DND-41 (cell line): ENCODE data around the gene BNC2.

Experiments used
- ATAC-seq: fragments of 200-7000 bp; cut with Tn5 transposase; 3 replicates; pipeline ENCODE4 v1.9.1; 2021; ENCODE audit warnings: low read depth; ENCODE audit not compliant: insufficient read depth
- DNase-seq: peaks from one replicate; pipeline ENCODE4 v3.0.0-alpha.2; 2020
- H2AFZ ChIP-seq: 2 replicates; pipeline ENCODE4 v1.6.0; 2012; ENCODE audit warnings: low read depth, low read length
- H3K27ac ChIP-seq: 2 replicates; pipeline ENCODE4 v1.5.1; 2012; ENCODE audit warnings: low read length, inconsistent platforms
- H3K27me3 ChIP-seq: fragments of 200-600 bp; sonication (generic); 2 replicates; pipeline ENCODE4 v1.6.0; 2012; ENCODE audit warnings: low read length, mild to moderate bottlenecking, inconsistent platforms; ENCODE audit not compliant: insufficient read depth, poor library complexity
- H3K36me3 ChIP-seq: 2 replicates; pipeline ENCODE4 v1.5.1; 2012; ENCODE audit warnings: low read length, inconsistent platforms; ENCODE audit not compliant: insufficient read depth
- H3K4me1 ChIP-seq: 2 replicates; pipeline ENCODE4 v1.5.1; 2012; ENCODE audit warnings: mild to moderate bottlenecking, low read length; ENCODE audit not compliant: insufficient read depth
- H3K4me2 ChIP-seq: 2 replicates; pipeline ENCODE4 v1.6.0; 2012; ENCODE audit warnings: mild to moderate bottlenecking, moderate library complexity, low read length, inconsistent platforms; ENCODE audit not compliant: insufficient read depth
- H3K4me3 ChIP-seq, 2 experiments: fragments of 200-600 bp in 1 of 2; shearing (Covaris generic) in 1 of 2; 2 replicates each; pipeline ENCODE4 v1.5.1; 2012 to 2016; ENCODE audit warnings: inconsistent platforms in 2 of 2, low read length in 2 of 2, mild to moderate bottlenecking in 2 of 2, low read depth in 1 of 2, moderate library complexity in 1 of 2
- H3K79me2 ChIP-seq: 2 replicates; pipeline ENCODE4 v1.6.0; 2012; ENCODE audit warnings: low read length, inconsistent platforms; ENCODE audit not compliant: insufficient read depth
- H3K9ac ChIP-seq: 2 replicates; pipeline ENCODE4 v1.6.0; 2012; ENCODE audit warnings: low read depth, mild to moderate bottlenecking, inconsistent platforms, low read length, moderate library complexity
- H3K9me3 ChIP-seq: 2 replicates; pipeline ENCODE4 v1.5.1; 2012; ENCODE audit warnings: low read length, moderate library complexity, mild to moderate bottlenecking, inconsistent platforms; ENCODE audit not compliant: insufficient read depth, severe bottlenecking
- H4K20me1 ChIP-seq: 2 replicates; pipeline ENCODE4 v1.6.0; 2012; ENCODE audit warnings: low read length; ENCODE audit not compliant: insufficient read depth
- CTCF ChIP-seq: IDR thresholded peaks from 2 replicates; pipeline ENCODE4 v1.5.1; 2012; ENCODE audit warnings: borderline replicate concordance, low read length, moderate library complexity, mild to moderate bottlenecking; ENCODE audit not compliant: poor library complexity, severe bottlenecking; ENCODE audit errors: extremely low read depth
- EZH2 ChIP-seq: IDR thresholded peaks from 3 replicates; pipeline ENCODE4 v1.6.1; 2012; ENCODE audit warnings: borderline replicate concordance, low read depth, mild to moderate bottlenecking, moderate library complexity, low read length, inconsistent platforms; ENCODE audit not compliant: severe bottlenecking

Gene BNC2

GRCh38 chr9:16624744-16625117 is 245.7 kb downstream of the BNC2 start:
- Histone ChIP-seq H3K36me3 (no peaks in the 10 kb centered on the region), H3K4me1 (peaks cover 53% of the 10 kb centered on the region), H3K9me3 (no peaks in the 10 kb centered on the region), H4K20me1 (no peaks in the 10 kb centered on the region), H3K27me3 (no peaks in the 10 kb centered on the region), H3K9ac (no peak overlapping the region), H3K4me2 (no peak overlapping the region), H3K27ac (0 out of 2 replicates have a peak overlapping the region, but pooled peaks have one; percentile 32), H3K79me2 (no peaks in the 10 kb centered on the region), H3K4me3 (no peak overlapping the region), H2AFZ (no peak overlapping the region)
- DNase-seq (no peak), ATAC-seq (peak; percentile 36; the same call in 1 of the 3 replicates)
- no peak for TF ChIP-seq CTCF
- no peak for TF ChIP-seq EZH2

- no peaks in the 10 kb centered on the region for H3K27me3 ChIP-seq
- no peak overlapping the region for H3K27ac ChIP-seq
- TF ChIP-seq CTCF (no peak), EZH2 (no peak)
- H3K36me3 ChIP-seq, result no peaks in the 10 kb centered on the region
- H2AFZ ChIP-seq, result no peak overlapping the region
- no peak overlapping the region for H3K4me2 ChIP-seq
- DNase-seq (no peak), ATAC-seq (no peak)
- no peak overlapping the region for H3K4me3 ChIP-seq
- H3K9ac ChIP-seq, result no peak overlapping the region
- H3K4me1 ChIP-seq, result peaks cover 50% of the 10 kb centered on the region
- no peaks in the 10 kb centered on the region for H4K20me1 ChIP-seq
- no peaks in the 10 kb centered on the region for H3K79me2 ChIP-seq
- H3K9me3 ChIP-seq, result no peaks in the 10 kb centered on the region
Measured at GRCh38 chr9:16623989-16624743, 246.3 kb downstream of the BNC2 start.

- Histone ChIP-seq H3K4me2 (no peak overlapping the region), H3K79me2 (no peaks in the 10 kb centered on the region), H3K9ac (no peak overlapping the region), H3K4me1 (peaks cover 36% of the 10 kb centered on the region), H3K36me3 (no peaks in the 10 kb centered on the region), H3K27me3 (no peaks in the 10 kb centered on the region), H3K9me3 (no peaks in the 10 kb centered on the region), H3K27ac (no peak overlapping the region), H4K20me1 (no peaks in the 10 kb centered on the region), H3K4me3 (no peak overlapping the region), H2AFZ (no peak overlapping the region)
- TF ChIP-seq EZH2 (no peak), CTCF (no peak)
- DNase-seq, result no peak
- no peak for ATAC-seq
Measured at GRCh38 chr9:16622541-16622940, 247.9 kb downstream of the BNC2 start.
